GM19468 (cell line): Measurements from ENCODE around the gene BBS9.

Experiments
- ATAC-seq: cut with Tn5 transposase; IDR thresholded peaks from one replicate; pipeline ENCODE4 v1.9.1; 2021; ENCODE audit warnings: mild to moderate bottlenecking, moderate library complexity, moderate number of reproducible peaks; ENCODE audit not compliant: unreplicated experiment; ENCODE audit errors: extremely low read depth

The BBS9 gene

DNA sequence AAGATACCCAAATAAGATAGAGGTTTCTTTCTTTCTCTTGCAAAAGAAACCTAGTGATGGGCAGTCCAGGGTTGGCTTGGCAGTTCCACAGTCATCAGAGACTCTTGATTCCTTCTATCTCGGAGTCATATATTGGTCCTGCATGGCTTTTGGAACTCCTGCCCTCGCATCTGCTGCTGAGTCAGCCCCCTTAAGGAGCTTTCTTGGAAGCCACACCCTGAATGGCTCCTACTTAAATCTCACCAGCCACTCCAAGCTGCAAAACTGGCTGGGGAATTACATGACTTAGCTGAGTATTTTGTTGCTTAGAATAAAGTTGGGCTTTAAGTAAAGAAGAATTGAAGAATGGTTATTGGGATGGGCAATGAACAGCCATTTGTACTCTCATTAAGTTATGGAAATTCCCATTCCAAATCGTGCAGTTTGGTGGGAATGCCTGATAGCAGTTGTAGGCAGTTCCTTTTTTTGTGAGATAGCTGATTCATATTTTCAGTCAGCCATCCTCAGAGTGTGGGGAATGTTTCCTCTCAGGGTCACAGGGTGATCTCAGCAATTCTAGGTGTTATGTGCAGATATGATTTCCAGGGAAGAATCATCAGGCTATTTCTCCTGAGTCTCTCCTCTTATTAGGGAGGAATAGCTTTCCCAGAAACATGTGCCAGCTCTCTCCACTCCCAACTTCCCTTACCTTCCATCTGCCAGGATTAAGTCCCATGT lies 209.9 kb downstream of the BBS9 start:
- ATAC-seq: no peak

DNA sequence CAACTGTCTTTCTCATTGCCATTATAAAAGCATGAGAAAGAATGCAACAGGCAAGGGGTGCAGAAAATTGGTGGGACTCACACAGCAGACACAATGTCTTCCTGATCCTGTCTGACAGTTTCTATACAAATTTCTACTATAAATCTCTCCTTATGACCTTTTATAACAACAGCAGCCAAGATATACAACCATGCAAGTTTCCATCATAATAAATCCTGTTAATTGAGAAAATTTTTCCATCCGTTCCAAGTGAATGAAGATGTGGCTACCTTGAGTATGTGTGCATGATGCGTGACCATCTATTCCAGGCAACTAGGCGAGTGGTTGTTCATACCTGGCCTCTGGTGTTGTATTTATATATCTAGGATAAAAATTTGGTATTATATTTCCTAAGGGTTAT lies 216.7 kb downstream of the BBS9 start:
- ATAC-seq: no peak

DNA sequence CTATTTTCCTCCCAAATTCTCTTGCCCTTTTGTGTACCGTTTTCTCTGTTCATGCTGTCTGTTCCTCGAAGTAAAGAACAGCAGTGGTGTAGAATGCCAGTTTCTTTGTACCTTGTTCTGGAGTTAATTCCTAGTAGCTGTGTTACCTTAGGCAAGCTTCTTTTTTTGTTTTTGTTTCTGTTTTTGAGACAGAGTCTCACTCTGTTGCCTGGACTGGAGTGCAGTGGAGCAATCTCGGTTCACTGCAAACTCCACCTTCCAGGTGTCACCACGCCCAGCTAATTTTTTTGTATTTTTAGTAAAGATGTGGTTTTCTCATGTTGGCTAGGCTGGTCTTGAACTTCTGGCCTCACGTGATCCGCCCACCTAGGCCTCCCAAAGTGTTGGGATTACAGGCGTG lies 221.2 kb downstream of the BBS9 start:
- no peak for ATAC-seq

DNA sequence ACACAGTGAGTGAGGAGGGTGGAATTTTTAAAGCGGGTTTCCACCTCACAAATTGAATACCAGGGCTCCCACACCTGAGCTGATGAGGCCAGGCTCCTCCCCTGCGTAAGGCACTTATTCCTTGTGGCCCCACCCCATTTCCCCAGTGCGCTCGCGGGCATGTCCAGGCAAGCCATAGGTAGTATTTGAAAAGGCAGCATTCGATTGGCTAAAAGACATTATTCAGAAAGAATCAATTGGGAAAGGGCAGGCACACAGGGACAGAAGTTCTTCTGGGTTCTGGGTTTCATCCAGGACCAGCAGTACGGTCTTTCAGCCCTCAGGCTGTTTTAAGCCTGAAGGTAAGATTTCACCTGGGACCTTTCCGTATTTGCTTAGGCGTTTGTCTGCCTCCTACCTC lies 222.3 kb downstream of the BBS9 start:
- no peak for ATAC-seq

DNA sequence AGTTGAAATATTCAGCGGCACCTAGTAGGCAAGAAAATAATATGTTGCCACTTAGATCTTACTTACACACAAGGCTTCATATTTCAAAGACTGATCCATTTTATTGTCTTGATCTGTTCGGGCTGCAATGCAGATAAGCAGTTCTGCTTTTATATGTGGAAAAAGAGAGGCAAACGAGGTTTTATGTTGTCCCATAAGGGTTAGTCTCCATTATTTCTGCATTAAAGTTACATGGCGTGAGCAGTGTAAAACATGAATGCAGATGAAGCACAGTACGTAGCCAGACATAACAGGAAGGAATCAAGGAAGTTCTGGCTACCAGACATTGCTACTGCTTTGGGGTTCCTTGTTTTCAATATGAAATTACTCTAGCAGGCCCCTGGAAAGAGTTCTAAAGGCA lies 224.8 kb downstream of the BBS9 start:
- ATAC-seq: no peak

DNA sequence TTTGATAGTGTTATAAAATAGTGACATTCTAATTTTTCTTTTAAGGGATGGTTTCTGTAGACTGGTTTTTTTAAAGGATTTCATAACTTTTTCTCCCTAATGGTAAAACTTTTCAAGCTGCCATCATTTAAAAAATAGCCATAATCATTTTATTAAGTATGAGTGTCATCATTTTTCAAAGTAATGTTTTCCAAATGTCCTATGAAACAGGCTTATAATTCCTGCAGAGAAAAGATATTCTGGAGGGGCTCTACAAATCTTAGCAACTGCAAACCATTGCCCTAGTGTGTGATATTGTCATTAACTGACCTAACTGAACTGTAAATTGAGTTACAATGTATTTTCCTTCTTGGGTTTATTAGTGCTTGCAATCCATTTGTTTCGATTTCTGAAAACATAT lies 226.0 kb downstream of the BBS9 start:
- no peak for ATAC-seq

DNA sequence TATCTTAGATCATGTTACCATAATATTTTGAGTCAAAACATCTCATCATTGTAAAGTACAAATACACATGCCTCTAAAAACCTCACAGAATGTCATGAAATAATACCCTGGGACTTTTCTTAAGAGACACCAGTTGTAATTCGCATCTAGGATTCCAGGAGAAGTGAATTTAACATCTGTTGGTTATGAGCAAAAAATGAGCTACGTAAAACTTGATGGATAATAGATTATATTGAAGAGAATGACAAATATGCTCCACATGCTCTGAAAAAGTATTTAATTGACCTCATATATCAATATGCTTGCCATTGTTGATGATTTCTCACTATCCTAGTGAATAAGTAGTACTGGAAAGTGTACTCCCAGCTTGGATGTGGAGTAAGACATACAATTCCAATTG lies 227.0 kb downstream of the BBS9 start:
- no peak for ATAC-seq

DNA sequence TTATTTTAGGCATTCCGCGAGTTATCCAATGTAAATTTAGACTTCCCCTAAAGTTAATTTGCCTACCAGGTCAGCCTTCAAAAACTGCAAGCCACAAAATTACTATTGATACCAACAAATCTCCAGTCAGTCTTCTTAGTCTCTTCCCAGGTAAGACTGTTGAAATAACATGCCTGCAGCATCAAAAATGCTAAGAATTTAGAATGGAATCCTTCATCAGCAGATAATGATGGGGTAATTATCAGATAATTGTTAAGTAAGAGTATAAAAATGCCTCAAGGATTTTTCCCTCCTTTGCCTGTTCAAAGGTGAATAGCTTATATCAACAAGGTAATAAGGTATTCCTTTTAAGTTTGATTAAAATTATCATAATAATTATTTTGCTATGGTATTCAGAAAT lies 228.5 kb downstream of the BBS9 start:
- no peak for ATAC-seq

DNA sequence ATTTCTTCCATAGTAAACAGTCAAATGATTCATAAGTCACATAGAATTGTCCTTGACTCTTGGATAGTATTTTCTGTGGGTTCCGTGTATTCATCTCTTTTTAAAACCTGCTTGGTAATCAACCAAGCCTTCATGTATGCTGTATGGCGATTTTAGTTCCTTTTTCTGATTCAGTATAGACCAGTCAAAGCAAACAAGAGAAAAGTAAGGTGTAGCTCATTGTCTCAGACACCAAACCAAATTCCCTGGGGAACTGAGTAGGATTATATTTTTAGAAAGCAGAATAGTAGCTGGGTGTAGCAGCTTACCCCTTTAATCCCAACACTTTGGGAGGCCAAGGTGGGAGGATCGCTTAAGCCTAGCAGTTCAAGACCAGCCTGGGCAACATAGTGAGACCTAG lies 240.5 kb downstream of the BBS9 start:
- no peak for ATAC-seq

DNA sequence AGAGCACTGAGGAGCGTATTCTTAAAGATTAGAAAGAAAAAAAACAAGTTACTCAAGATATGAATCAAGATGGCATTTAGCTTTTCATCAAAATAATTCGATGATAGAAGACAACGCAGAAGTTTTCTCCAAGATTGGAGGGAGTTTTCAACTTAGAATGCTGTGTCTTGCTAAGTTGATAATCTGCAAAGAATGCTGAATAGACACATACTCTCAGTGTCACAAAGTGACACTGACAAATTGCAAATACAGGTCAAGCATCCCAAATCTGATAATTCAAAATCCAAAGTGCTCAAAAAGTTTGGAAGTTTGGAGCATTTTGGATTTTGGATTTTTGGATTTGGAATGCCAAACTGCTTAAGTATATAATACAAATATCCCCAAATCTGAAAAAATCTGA lies 243.8 kb downstream of the BBS9 start:
- ATAC-seq: no peak

DNA sequence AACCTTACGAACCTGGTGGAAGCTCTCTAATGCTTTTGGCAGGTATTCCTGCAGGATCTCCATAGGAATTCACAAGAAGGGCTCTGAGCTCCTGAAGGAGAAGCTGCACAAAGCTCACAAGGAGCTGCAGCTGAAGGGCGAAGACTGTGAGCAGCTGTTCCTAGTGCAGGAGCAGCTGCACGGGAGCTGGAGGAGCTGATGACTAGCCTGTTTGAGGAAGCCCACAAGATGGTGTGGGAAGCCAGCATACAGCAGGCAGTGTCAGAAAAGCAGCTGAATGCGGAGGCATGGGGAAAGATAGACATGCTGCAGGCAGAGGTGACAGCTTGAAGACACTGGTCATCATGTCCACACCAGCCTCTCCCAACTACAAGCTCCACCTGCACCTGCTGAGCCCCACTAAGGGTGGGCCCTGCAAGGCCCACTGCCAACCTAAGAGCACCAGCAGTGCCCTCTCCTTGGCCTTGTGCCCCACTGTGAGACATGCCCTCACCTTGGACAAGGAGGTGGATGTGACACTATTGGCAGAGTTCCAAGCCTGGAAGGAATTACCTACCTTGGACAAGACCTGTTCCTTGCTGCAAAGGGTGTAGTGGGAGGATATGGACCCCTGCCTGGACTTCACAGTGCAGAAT lies 250.6 kb downstream of the BBS9 start:
- no peak for ATAC-seq

DNA sequence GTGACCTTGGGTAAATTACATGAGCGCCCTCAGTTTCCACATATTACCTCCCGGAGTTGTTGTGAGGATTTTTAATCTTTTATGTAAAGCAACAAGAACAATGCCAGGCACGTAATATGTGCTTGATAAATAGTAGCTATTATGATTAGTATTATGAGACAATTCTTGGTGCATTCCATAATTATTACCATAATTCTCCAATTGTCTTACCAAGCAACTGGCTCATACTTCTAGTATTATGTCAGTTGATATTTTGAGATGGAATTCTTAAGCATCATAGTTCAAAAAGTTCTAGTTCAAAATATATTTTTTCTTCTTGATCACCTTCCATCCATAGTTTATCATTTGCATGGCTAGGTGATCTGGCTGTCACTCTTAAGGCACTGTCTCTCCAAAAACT lies 259.0 kb downstream of the BBS9 start:
- ATAC-seq: no peak

DNA sequence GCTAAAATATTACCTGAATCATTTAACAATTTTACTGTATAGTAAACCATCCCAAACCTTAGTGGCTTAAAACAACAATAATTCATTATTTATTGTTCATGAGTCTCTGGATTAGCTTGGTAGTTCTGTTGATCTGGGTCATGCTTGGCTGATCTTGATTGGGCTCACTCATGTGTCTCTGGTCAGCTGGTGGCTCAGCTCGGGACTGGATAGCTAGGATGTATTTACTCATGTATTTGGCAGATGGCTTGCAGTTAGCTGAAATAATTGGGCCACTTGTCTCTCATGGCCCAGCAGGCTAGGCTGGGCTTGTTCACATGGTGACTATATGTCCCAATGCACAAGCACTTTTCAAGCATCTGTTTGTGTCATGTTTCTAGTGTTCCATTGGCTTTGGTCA lies 262.8 kb downstream of the BBS9 start:
- ATAC-seq: no peak

DNA sequence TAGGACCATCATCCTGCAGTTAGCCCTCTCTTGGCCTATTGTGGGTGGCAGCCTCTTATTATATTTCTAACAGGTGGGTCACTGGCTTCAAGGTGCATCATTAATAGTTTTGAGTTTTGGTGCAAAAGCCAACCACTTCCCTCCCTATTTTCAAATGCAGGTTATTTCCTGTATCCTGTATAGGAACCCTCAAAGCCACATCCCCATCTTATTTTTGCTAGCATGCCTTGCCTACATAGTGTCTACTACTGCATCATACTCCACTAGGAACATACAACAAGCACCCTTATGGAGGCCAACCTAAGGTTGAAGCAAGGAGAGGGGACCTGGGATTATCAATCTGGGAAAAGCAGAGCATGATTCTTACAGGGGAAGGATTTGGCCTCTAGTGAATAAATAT lies 264.4 kb downstream of the BBS9 start:
- ATAC-seq: no peak

DNA sequence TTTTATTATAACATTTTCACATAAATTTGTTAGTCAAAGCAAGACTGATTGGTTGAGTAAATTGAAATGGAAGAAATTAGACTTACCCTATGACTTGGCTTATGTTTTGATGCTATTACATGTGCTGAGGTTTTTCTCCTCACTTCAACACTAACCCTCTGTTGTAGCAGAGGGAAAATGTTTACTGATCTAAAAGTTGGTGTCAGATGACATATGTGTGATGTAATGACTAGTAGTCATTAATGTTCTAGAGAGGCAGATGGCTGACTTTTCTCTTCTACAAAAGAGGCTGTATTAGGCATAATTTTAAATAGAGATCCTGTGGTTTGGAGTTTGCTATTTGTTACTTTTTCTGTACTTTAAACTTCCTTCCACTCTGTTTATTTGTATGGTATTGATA lies 266.0 kb downstream of the BBS9 start:
- ATAC-seq: no peak

DNA sequence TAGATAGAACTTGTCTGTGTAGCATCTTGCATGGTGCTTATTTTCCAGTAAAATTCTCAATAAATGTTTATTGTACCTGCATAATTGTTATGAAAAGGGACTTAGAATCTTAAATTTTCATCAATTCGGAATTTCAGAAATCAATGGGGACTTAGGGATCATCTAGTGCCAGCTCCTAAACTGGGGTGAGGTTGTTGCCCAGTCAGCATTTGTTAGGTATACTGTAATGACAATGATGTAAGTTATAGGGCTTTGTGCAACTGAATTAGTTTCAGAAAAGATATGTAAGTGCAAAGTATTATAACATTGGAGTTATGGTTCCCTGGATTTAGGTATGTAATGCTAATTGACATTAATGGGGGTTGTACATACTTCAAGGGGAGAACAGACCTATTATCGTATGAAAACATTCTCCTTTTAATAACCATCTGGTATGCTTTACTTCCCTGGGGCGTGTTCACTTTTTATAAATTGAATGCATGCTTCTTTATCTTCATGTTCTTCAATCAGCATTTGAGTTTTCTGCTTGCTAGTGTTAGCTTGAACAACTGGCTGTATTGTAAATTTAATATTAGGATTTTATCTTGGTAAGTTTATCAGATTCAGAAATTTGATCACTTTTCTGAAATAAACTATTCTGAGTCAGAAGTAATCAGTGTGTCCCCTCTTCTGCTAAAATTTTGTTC lies 270.3 kb downstream of the BBS9 start:
- ATAC-seq: no peak

DNA sequence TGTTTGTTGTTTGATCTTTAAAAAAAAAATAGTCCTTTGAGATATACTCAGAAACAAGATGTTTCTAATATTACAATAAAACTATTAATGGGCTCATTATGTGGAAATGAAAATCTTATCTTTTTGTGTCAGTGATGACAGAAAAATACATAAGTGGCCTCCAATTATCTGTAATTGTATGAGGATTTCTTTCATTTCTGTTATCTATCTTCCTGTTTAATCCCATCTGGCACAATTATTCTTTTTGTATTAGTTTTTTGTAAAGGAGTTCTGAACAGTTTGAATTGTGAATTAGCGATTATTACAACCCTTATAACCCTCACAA lies 270.8 kb downstream of the BBS9 start:
- no peak for ATAC-seq

DNA sequence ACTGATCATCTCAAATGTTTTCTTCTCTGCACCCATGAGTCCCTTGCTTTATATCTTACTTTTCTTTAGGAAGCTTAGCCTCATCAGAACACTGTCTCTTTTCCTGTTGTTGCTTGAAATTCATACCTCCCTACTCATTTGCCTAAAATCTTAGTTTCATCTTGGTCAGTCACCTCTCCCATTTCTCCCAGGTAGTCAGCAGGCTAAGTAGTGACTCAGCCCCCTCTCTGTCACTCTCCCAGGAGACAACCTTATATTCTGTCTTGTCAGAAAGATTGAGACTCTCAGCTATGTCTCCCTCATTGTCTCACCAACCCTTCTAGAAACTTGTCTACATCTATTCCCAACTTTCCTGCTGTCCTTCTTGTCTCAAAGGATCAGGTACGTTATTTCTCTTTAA lies 280.9 kb downstream of the BBS9 start:
- no peak for ATAC-seq

DNA sequence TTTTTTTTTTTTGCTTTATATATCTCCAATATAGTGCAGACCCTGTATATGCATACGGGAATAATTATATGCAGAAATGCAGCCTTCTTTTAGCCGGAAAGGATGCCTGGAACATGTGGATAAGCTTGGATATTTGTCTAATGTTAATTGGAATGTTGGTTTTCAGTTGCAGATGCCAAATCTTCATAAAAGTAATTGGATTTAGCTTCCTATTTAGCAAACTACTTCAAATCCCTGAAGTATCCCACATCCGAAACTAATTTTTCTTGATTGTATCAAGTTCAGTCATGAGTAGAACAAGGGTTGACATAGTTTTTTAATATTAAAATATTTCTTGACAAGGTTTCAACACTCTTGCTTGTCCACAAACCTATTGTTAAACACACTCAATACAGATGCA lies 281.7 kb downstream of the BBS9 start:
- no peak for ATAC-seq

DNA sequence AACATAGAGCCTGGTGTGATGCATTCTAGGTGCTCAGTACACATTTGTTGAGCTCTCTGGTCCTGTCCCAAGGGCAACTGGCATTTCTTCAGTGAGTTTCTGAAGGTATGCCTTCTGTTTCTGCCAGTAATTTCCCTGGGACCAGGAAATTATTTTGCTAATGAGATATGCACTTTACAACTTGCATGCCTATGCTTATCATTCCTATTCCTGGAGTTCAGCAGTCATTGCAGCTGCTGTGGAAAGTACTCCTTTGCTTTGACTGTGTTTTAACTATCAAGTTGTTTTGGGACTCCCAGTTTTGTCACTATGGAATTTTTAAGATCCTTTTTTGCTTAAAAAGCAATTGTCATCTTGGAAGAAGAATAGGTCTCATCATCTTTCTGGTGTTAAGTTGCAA lies 283.0 kb downstream of the BBS9 start:
- ATAC-seq: no peak

DNA sequence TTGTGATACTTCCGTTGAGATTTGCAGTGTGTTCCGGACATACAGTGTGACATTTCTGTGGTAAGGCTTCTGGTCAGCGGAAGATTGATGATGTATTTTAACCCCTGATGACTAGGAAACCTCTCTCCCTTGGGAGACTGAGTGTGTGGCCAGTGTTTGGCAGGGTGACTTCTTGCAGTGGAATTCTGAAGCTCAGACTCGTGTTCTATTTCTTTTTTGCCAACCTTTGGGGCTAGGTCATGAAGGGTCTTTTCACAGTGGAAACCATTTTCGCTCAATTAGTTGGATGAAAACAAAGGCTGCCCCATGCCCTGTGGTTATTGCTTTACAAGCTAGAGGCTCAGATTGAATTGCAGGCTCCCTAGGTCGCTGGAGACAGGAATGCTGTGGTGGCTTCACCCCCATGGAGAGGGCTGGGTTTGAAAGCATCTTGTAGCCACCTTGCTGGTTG lies 288.9 kb downstream of the BBS9 start:
- no peak for ATAC-seq
